Measurements from ENCODE around the gene PTPRU. TPM values are rescaled to one million over a fixed set of nuclear protein-coding genes. Genes with fewer than 3 reads are reported as not detected.

The PTPRU gene
- total and polyA plus RNA-seq, 2 experiments from 2014 or later = 8.0 to 105 TPM

DNA sequence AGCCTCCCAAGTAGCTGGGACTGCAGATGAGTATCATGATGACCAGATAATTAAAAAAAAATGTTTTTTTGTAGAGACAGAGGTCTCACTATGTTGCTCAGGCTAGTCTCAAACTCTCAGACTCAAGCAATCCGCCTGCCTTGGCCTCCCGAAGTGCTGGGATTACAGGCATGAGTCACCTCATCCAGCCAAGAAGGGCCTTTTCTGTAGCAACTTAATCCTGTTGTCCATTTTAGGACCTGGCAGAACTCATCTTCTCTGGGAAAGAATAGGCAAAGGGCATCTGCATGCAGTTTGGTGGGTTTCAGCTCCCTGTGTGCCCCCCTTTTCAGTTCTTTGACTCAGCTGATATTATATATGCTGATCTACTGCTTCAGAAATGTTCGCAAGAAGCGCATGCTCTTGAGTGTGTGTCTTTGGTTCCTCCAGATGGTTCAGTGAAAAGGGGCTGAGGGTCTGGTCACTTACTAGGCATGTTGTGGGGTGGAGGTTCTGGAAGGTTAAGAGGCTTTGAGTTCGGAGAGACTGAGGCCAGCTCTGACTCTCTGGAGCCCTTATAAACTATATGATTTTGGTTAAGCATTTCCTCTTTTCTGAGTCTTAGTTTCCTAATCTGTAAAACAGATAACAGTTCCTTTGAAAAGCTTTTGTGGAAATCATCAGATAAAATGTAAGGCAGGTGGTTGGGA lies 35.3 kb upstream of the PTPRU start:
- H3K4me1 Mint-ChIP-seq = peaks cover 11% of the 10 kb centered on the region
- peaks cover 37% of the 10 kb centered on the region for H3K36me3 Mint-ChIP-seq (ENCODE audit: low read depth)
- H3F3A ChIP-seq (replicated peaks; ENCODE audit: low read depth) = peaks cover 8% of the 10 kb centered on the region
- ATAC-seq (no peak), DNase-seq (ENCODE audit: low spot score) (no peak)
- no peak overlapping the region for H3K27ac ChIP-seq (ENCODE audit: low read depth)
- H3K4me2 ChIP-seq = no peak overlapping the region
- no peaks in the 10 kb centered on the region for H3K79me2 ChIP-seq (replicated peaks; ENCODE audit: insufficient read depth)
- H3K9me3 Mint-ChIP-seq = no peaks in the 10 kb centered on the region
- H3K4me3 ChIP-seq = no peak overlapping the region
- H3K4me3 Mint-ChIP-seq = no peak overlapping the region
- no peak overlapping the region for H2AFZ ChIP-seq
- no peaks in the 10 kb centered on the region for H3K27me3 Mint-ChIP-seq (ENCODE audit: insufficient read depth, low read depth, poor library complexity)
- no peaks in the 10 kb centered on the region for H4K20me1 ChIP-seq (replicated peaks; ENCODE audit: insufficient read depth)
- H3K36me3 ChIP-seq (ENCODE audit: insufficient read depth) = peaks cover 5% of the 10 kb centered on the region
- H3K27ac Mint-ChIP-seq = no peak overlapping the region
- no peaks in the 10 kb centered on the region for H3K27me3 ChIP-seq (ENCODE audit: insufficient read depth)
- no peaks in the 10 kb centered on the region for H3K9me2 ChIP-seq (ENCODE audit: insufficient read depth)
- H3K4me1 ChIP-seq (ENCODE audit: insufficient read depth) = no peaks in the 10 kb centered on the region
- no peak for TF ChIP-seq REST (IDR thresholded peaks at IDR 0.05; ENCODE audit: unreplicated experiment)
- TF ChIP-seq ZNF331 (CRISPR knock-in tag; IDR thresholded peaks at IDR 0.05; ENCODE audit: low read depth) = no peak
- no peak for TF ChIP-seq ZNF114 (CRISPR knock-in tag; IDR thresholded peaks at IDR 0.05)
- no peak for TF ChIP-seq JUNB (IDR thresholded peaks at IDR 0.05; ENCODE audit: unreplicated experiment)
- TF ChIP-seq EZH2 (IDR thresholded peaks at IDR 0.05; ENCODE audit: low read depth, unreplicated experiment) = no peak
- no peak for TF ChIP-seq CREB1 (CRISPR knock-in tag; IDR thresholded peaks at IDR 0.05; ENCODE audit: low read depth)
- TF ChIP-seq CTCF (conservative IDR thresholded peaks at IDR 0.05; ENCODE audit: low read depth in 2 of 2) = no peak
- TF ChIP-seq, protein P1, sequence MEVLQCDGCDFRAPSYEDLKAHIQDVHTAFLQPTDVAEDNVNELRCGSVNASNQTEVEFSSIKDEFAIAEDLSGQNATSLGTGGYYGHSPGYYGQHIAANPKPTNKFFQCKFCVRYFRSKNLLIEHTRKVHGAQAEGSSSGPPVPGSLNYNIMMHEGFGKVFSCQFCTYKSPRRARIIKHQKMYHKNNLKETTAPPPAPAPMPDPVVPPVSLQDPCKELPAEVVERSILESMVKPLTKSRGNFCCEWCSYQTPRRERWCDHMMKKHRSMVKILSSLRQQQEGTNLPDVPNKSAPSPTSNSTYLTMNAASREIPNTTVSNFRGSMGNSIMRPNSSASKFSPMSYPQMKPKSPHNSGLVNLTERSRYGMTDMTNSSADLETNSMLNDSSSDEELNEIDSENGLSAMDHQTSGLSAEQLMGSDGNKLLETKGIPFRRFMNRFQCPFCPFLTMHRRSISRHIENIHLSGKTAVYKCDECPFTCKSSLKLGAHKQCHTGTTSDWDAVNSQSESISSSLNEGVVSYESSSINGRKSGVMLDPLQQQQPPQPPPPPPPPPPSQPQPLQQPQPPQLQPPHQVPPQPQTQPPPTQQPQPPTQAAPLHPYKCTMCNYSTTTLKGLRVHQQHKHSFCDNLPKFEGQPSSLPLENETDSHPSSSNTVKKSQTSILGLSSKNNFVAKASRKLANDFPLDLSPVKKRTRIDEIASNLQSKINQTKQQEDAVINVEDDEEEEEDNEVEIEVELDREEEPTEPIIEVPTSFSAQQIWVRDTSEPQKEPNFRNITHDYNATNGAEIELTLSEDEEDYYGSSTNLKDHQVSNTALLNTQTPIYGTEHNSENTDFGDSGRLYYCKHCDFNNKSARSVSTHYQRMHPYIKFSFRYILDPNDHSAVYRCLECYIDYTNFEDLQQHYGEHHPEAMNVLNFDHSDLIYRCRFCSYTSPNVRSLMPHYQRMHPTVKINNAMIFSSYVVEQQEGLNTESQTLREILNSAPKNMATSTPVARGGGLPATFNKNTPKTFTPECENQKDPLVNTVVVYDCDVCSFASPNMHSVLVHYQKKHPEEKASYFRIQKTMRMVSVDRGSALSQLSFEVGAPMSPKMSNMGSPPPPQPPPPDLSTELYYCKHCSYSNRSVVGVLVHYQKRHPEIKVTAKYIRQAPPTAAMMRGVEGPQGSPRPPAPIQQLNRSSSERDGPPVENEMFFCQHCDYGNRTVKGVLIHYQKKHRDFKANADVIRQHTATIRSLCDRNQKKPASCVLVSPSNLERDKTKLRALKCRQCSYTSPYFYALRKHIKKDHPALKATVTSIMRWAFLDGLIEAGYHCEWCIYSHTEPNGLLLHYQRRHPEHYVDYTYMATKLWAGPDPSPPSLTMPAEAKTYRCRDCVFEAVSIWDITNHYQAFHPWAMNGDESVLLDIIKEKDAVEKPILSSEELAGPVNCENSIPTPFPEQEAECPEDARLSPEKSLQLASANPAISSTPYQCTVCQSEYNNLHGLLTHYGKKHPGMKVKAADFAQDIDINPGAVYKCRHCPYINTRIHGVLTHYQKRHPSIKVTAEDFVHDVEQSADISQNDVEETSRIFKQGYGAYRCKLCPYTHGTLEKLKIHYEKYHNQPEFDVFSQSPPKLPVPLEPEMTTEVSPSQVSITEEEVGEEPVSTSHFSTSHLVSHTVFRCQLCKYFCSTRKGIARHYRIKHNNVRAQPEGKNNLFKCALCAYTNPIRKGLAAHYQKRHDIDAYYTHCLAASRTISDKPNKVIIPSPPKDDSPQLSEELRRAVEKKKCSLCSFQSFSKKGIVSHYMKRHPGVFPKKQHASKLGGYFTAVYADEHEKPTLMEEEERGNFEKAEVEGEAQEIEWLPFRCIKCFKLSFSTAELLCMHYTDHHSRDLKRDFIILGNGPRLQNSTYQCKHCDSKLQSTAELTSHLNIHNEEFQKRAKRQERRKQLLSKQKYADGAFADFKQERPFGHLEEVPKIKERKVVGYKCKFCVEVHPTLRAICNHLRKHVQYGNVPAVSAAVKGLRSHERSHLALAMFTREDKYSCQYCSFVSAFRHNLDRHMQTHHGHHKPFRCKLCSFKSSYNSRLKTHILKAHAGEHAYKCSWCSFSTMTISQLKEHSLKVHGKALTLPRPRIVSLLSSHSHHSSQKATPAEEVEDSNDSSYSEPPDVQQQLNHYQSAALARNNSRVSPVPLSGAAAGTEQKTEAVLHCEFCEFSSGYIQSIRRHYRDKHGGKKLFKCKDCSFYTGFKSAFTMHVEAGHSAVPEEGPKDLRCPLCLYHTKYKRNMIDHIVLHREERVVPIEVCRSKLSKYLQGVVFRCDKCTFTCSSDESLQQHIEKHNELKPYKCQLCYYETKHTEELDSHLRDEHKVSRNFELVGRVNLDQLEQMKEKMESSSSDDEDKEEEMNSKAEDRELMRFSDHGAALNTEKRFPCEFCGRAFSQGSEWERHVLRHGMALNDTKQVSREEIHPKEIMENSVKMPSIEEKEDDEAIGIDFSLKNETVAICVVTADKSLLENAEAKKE (CRISPR knock-in tag; IDR thresholded peaks at IDR 0.05) = no peak
- TF ChIP-seq EZH2phosphoT487 (IDR thresholded peaks at IDR 0.05; ENCODE audit: unreplicated experiment) = no peak
- TF ChIP-seq ETS1 (IDR thresholded peaks at IDR 0.05) = no peak
- no peak for TF ChIP-seq POLR2AphosphoS5 (IDR thresholded peaks at IDR 0.05; ENCODE audit: low read depth)
- TF ChIP-seq STAT1 (IDR thresholded peaks at IDR 0.05; ENCODE audit: unreplicated experiment) = no peak
- no peak for TF ChIP-seq NANOG (IDR thresholded peaks at IDR 0.05; ENCODE audit: borderline replicate concordance)

Measured in GM23338 (cell line).